Vagina (tissue), 2 donors: ENCODE data around the gene YEATS4.

ENCODE experiments used
- CTCF ChIP-seq, 3 experiments: fragments of 450-650 bp in 2 of 3; fragments of 200-600 bp in 1 of 3; sonication (generic) in 1 of 3; IDR thresholded peaks; one replicate each; pipeline ENCODE4 v1.5.1; 2017 to 2019; ENCODE audit warnings: antibody characterized with exemption in 3 of 3, mild to moderate bottlenecking in 2 of 3, moderate library complexity in 2 of 3
- POLR2AphosphoS5 ChIP-seq, 2 donors: sonication (generic); formaldehyde crosslinking; IDR thresholded peaks; one replicate each; pipeline ENCODE4 v1.9.0; 2017; ENCODE audit warnings: antibody characterized with exemption in 2 of 2, mild to moderate bottlenecking in 2 of 2, low read depth in 1 of 2; ENCODE audit not compliant: insufficient read depth in 1 of 2

- TF ChIP-seq CTCF (IDR thresholded peaks at IDR 0.05) (no peak), POLR2AphosphoS5 (IDR thresholded peaks at IDR 0.05; ENCODE audit: insufficient read depth in 1 of 2, low read depth in 1 of 2) (no peak)
Measured at GRCh38 chr12:69321351-69321750, 38.2 kb upstream of the YEATS4 start.
